ENCODE results near the gene NXF1.
"Not testable (repeated sequence)": the region's sequence is repeated elsewhere in the genome, so short reads cannot be mapped to it uniquely, and the experiment has no call there.

DNA sequence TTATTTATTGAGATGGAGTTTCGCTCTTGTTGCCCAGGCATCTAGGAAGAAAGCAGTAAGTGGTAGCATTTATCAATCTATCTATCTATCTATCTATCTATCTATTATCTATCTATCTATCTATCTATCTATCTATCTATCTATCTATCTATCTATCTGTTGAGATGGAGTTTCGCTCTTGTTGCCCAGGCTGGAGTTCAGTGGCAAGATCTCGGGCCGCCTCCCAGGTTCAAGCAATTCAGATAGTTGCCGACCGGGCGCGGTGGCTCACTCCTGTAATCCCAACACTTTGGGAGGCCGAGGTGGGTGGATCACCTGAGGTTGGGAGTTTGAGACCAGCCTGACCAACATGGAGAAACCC, 44.4 kb downstream of the NXF1 start:
- TF ChIP-seq, protein P1, sequence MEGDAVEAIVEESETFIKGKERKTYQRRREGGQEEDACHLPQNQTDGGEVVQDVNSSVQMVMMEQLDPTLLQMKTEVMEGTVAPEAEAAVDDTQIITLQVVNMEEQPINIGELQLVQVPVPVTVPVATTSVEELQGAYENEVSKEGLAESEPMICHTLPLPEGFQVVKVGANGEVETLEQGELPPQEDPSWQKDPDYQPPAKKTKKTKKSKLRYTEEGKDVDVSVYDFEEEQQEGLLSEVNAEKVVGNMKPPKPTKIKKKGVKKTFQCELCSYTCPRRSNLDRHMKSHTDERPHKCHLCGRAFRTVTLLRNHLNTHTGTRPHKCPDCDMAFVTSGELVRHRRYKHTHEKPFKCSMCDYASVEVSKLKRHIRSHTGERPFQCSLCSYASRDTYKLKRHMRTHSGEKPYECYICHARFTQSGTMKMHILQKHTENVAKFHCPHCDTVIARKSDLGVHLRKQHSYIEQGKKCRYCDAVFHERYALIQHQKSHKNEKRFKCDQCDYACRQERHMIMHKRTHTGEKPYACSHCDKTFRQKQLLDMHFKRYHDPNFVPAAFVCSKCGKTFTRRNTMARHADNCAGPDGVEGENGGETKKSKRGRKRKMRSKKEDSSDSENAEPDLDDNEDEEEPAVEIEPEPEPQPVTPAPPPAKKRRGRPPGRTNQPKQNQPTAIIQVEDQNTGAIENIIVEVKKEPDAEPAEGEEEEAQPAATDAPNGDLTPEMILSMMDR (IDR thresholded peaks at IDR 0.05 in 8 of 11, conservative IDR thresholded peaks at IDR 0.05 in 3 of 11), result not testable (repeated sequence)
- TF ChIP-seq POLR2AphosphoS5, POLR2A (IDR thresholded peaks at IDR 0.05): not testable (repeated sequence)

Data from spleen (tissue), 7 donors.